GM18861 (cell line): Measurements from ENCODE around the gene IPO4.

Experiments used
- ATAC-seq: cut with Tn5 transposase; IDR thresholded peaks from one replicate; pipeline ENCODE4 v1.9.1; 2021; ENCODE audit not compliant: unreplicated experiment

The IPO4 gene

GRCh38 chr14:24194186-24194872, 5.7 kb upstream of the IPO4 start:
- no peak for ATAC-seq

- no peak for ATAC-seq
These were observed 4.3 kb upstream of the IPO4 start for GRCh38 chr14:24192933-24193332.

GRCh38 chr14:24190416-24190815, 1.8 kb upstream of the IPO4 start:
- ATAC-seq: no peak

- ATAC-seq: no peak
These were observed 844 bp upstream of the IPO4 start for GRCh38 chr14:24189460-24189859.

GRCh38 chr14:24189059-24189375, 401 bp upstream of the IPO4 start:
- ATAC-seq: no peak

GRCh38 chr14:24187539-24187915, 1.1 kb downstream of the IPO4 start:
- no peak for ATAC-seq

GRCh38 chr14:24186831-24187538, 1.6 kb downstream of the IPO4 start:
- no peak for ATAC-seq

GRCh38 chr14:24185741-24186140, 2.9 kb downstream of the IPO4 start:
- ATAC-seq: no peak

- no peak for ATAC-seq
These were observed 3.6 kb downstream of the IPO4 start for GRCh38 chr14:24185026-24185425.

GRCh38 chr14:24184104-24184970, 4.3 kb downstream of the IPO4 start:
- ATAC-seq: no peak

- ATAC-seq: no peak
These were observed 5.6 kb downstream of the IPO4 start for GRCh38 chr14:24183014-24183481.

GRCh38 chr14:24182110-24182882, 6.3 kb downstream of the IPO4 start:
- ATAC-seq: no peak

GRCh38 chr14:24181371-24182077, 7.1 kb downstream of the IPO4 start:
- ATAC-seq: no peak

- no peak for ATAC-seq
These were observed 8.4 kb downstream of the IPO4 start for GRCh38 chr14:24179961-24180796.

GRCh38 chr14:24179294-24179960, 9.2 kb downstream of the IPO4 start:
- no peak for ATAC-seq

- no peak for ATAC-seq
These were observed 10.0 kb downstream of the IPO4 start for GRCh38 chr14:24178399-24179178.

GRCh38 chr14:24177891-24178290, 10.7 kb downstream of the IPO4 start:
- no peak for ATAC-seq
